Measurements from ENCODE around the gene PPP1R12A.

DNA sequence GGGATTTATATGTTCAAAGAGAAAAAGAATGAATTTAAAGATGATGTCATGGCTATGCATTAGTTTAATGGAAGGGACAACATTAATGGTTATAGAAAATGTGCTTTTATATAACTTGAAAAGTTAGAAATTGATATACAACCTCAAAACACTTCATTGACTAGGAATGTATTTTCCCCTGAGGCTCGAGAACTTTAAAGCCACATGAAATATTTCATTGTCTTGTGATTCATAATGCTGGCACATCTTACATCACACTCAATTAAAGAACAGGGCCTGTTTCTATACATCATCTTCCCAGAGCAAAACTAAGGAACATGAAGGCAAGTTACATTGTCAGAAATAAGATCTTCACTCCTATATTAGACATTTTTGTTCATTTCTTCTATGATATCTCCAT lies 208.9 kb downstream of the PPP1R12A start:
- no peak for TF ChIP-seq GABPA (IDR thresholded peaks at IDR 0.05; ENCODE audit: low read depth)
- TF ChIP-seq CTCF (IDR thresholded peaks at IDR 0.05; ENCODE audit: insufficient read depth, low read length), result no peak
- no peak for TF ChIP-seq SPI1 (IDR thresholded peaks at IDR 0.05; ENCODE audit: borderline replicate concordance, low read depth)
- no peak for TF ChIP-seq POLR2AphosphoS5 (IDR thresholded peaks at IDR 0.05; ENCODE audit: low read depth)
- TF ChIP-seq, protein P1, sequence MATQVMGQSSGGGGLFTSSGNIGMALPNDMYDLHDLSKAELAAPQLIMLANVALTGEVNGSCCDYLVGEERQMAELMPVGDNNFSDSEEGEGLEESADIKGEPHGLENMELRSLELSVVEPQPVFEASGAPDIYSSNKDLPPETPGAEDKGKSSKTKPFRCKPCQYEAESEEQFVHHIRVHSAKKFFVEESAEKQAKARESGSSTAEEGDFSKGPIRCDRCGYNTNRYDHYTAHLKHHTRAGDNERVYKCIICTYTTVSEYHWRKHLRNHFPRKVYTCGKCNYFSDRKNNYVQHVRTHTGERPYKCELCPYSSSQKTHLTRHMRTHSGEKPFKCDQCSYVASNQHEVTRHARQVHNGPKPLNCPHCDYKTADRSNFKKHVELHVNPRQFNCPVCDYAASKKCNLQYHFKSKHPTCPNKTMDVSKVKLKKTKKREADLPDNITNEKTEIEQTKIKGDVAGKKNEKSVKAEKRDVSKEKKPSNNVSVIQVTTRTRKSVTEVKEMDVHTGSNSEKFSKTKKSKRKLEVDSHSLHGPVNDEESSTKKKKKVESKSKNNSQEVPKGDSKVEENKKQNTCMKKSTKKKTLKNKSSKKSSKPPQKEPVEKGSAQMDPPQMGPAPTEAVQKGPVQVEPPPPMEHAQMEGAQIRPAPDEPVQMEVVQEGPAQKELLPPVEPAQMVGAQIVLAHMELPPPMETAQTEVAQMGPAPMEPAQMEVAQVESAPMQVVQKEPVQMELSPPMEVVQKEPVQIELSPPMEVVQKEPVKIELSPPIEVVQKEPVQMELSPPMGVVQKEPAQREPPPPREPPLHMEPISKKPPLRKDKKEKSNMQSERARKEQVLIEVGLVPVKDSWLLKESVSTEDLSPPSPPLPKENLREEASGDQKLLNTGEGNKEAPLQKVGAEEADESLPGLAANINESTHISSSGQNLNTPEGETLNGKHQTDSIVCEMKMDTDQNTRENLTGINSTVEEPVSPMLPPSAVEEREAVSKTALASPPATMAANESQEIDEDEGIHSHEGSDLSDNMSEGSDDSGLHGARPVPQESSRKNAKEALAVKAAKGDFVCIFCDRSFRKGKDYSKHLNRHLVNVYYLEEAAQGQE (IDR thresholded peaks at IDR 0.05; ENCODE audit: insufficient replicate concordance, low read depth), result no peak

Data from HL-60 (cell line).